Measurements from ENCODE around the gene USP17L30.
"Not testable (repeated sequence)": the region's sequence is repeated elsewhere in the genome, so short reads cannot be mapped to it uniquely, and the experiment has no call there.

- not testable (repeated sequence) for TF ChIP-seq POLR2AphosphoS5 (IDR thresholded peaks at IDR 0.05; ENCODE audit: low read depth, low read length); TAF1 (IDR thresholded peaks at IDR 0.05; ENCODE audit: borderline replicate concordance, insufficient read depth, low read length); SIN3A (IDR thresholded peaks at IDR 0.05; ENCODE audit: borderline replicate concordance, insufficient read depth, low read length); REST (IDR thresholded peaks at IDR 0.05; ENCODE audit: insufficient read depth in 1 of 2, low read depth in 2 of 2, low read length in 2 of 2); FOXP2 (optimal IDR thresholded peaks at IDR 0.05; ENCODE audit: borderline replicate concordance, extremely low read depth, extremely low read length, insufficient read depth)
Measured at GRCh38 chr4:9348593-9348992, 14.3 kb upstream of the USP17L30 start, which contains the start of gene USP17L28.
